ENCODE data around the gene PIAS3. TPM values are rescaled to one million over a fixed set of nuclear protein-coding genes. Genes with fewer than 3 reads are reported as not detected.
A peak's percentile ranks its signal among the peaks of the same experiment; 100 is the strongest.

The PIAS3 gene
- total RNA-seq, 2 experiments from 2014 or later, result 17.9 to 18.9 TPM

DNA sequence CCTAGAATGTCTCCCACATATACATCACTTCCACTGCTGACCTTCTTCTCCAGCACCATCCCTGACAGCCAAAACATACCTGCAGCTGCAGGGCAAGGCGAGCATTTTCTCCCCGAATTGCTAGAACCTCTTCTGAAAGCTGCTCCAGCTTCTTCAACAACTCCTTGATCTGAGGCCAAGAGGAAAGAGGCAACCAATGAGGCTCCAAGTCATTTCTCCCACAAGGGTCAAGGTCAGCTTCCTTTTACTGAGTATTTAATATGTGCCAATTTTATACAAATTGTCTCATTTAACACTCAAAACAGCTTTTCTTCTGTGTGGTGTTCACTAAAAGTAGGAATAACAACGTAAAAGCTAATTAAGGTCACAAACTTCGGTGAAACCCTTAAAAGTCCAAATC is 9.4 kb upstream of the PIAS3 start:
- POLR2A ChIA-PET, result interaction anchor here (0.6 to 1.6 kb wide), 2 partner anchors 9 to 274 kb away, joined by 3 to 8 read pairs; partner anchors contain the start of gene PIAS3
- CTCF ChIA-PET, result interaction anchor here (1.1 to 1.4 kb wide), 4 partner anchors 9 to 38 kb away, joined by 3 to 4 read pairs (median 3); partner anchors contain the start of gene PIAS3

GRCh38 chr1:145863282-145864018 is 4.6 kb upstream of the PIAS3 start:
- Mint-ChIP-seq H3K4me3 (no peak overlapping the region), H3K27ac (no peak overlapping the region), H3K36me3 (ENCODE audit: low read depth) (no peaks in the 10 kb centered on the region), H3K4me1 (ENCODE audit: low read depth) (peaks cover 4% of the 10 kb centered on the region), H3K9me3 (no peaks in the 10 kb centered on the region), H3K27me3 (peaks cover 1% of the 10 kb centered on the region)
- ATAC-seq (no peak), DNase-seq (no peak)
- TF ChIP-seq, protein P1, sequence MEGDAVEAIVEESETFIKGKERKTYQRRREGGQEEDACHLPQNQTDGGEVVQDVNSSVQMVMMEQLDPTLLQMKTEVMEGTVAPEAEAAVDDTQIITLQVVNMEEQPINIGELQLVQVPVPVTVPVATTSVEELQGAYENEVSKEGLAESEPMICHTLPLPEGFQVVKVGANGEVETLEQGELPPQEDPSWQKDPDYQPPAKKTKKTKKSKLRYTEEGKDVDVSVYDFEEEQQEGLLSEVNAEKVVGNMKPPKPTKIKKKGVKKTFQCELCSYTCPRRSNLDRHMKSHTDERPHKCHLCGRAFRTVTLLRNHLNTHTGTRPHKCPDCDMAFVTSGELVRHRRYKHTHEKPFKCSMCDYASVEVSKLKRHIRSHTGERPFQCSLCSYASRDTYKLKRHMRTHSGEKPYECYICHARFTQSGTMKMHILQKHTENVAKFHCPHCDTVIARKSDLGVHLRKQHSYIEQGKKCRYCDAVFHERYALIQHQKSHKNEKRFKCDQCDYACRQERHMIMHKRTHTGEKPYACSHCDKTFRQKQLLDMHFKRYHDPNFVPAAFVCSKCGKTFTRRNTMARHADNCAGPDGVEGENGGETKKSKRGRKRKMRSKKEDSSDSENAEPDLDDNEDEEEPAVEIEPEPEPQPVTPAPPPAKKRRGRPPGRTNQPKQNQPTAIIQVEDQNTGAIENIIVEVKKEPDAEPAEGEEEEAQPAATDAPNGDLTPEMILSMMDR (IDR thresholded peaks at IDR 0.05), result no peak
- CTCF ChIA-PET, result interaction anchor here (1.9 to 12.1 kb wide), 3 partner anchors 9 to 29 kb away, joined by 8 to 231 read pairs (median 24); partner anchors contain the start of gene NUDT17
- POLR2A ChIA-PET, result interaction anchor here (1.0 to 1.1 kb wide), 3 partner anchors 9 to 101 kb away, joined by 3 to 6 read pairs (median 3); partner anchors contain the start of genes ANKRD34A, NUDT17 and POLR3GL
- intact Hi-C loops (cut with micrococcal nuclease), result no loop called here

More for the DNA sequence above, 9.4 kb upstream of the PIAS3 start:
- TF ChIP-seq, protein P1 (IDR thresholded peaks at IDR 0.05), result no peak
- Mint-ChIP-seq H3K9me3 (no peaks in the 10 kb centered on the region), H3K27ac (no peak overlapping the region), H3K36me3 (ENCODE audit: low read depth) (no peaks in the 10 kb centered on the region), H3K4me1 (ENCODE audit: low read depth) (peaks cover 13% of the 10 kb centered on the region), H3K4me3 (no peak overlapping the region), H3K27me3 (peaks cover 9% of the 10 kb centered on the region)
- intact Hi-C loops (cut with micrococcal nuclease), result no loop called here
- ATAC-seq (no peak), DNase-seq (no peak)

GRCh38 chr1:145859491-145860023 is 676 bp upstream of the PIAS3 start:
- POLR2A ChIA-PET, result interaction anchor here (0.9 to 4.6 kb wide), 22 partner anchors 8 to 192 kb away, joined by 3 to 49 read pairs (median 6); partner anchors contain the start of genes HJV, NUDT17, PEX11B and RBM8A
- peaks cover 14% of the 10 kb centered on the region for H3K4me1 Mint-ChIP-seq (ENCODE audit: low read depth)
- intact Hi-C loops (cut with micrococcal nuclease), result no loop called here
- peak overlapping the region; percentile 86 for H3K27ac Mint-ChIP-seq
- CTCF ChIA-PET, result interaction anchor here (0.8 to 12.1 kb wide), 22 partner anchors 8 to 177 kb away, joined by 3 to 231 read pairs (median 4); partner anchors contain the start of genes ANKRD35, ITGA10, LIX1L and NUDT17
- peaks cover 5% of the 10 kb centered on the region for H3K36me3 Mint-ChIP-seq (ENCODE audit: low read depth)
- ATAC-seq (peak; percentile 73), DNase-seq (peak; percentile 87)
- H3K4me3 Mint-ChIP-seq, result peak overlapping the region; percentile 98
- no peaks in the 10 kb centered on the region for H3K9me3 Mint-ChIP-seq
- TF ChIP-seq, protein P1 (IDR thresholded peaks at IDR 0.05), result no peak
- no peaks in the 10 kb centered on the region for H3K27me3 Mint-ChIP-seq

GRCh38 chr1:145858238-145858900 is 512 bp downstream of the PIAS3 start:
- ChIA-PET POLR2A (interaction anchor here (1.0 to 4.6 kb wide), 20 partner anchors 8 to 194 kb away, joined by 3 to 49 read pairs (median 6); partner anchors contain the start of genes HJV, NUDT17, PEX11B and RBM8A), CTCF (interaction anchor here (0.8 to 12.1 kb wide), 21 partner anchors 10 to 174 kb away, joined by 3 to 231 read pairs (median 4); partner anchors contain the start of genes ANKRD35, ITGA10, LIX1L and NUDT17)
- H3K4me3 Mint-ChIP-seq, result peak overlapping the region; percentile 98
- ATAC-seq (peak; percentile 31), DNase-seq (peak; percentile 62)
- H3K27me3 Mint-ChIP-seq, result no peaks in the 10 kb centered on the region
- H3K9me3 Mint-ChIP-seq, result no peaks in the 10 kb centered on the region
- H3K4me1 Mint-ChIP-seq (ENCODE audit: low read depth), result peaks cover 14% of the 10 kb centered on the region
- H3K36me3 Mint-ChIP-seq (ENCODE audit: low read depth), result peaks cover 8% of the 10 kb centered on the region
- TF ChIP-seq, protein P1 (IDR thresholded peaks at IDR 0.05), result no peak
- intact Hi-C loops (cut with micrococcal nuclease), result no loop called here
- peak overlapping the region; percentile 86 for H3K27ac Mint-ChIP-seq
